GM21360 (cell line): ENCODE measurements around the gene PVALEF.

Experiments
- ATAC-seq: cut with Tn5 transposase; IDR thresholded peaks from one replicate; pipeline ENCODE4 v1.9.1; 2021; ENCODE audit warnings: mild to moderate bottlenecking, moderate library complexity; ENCODE audit not compliant: unreplicated experiment

Gene PVALEF

DNA sequence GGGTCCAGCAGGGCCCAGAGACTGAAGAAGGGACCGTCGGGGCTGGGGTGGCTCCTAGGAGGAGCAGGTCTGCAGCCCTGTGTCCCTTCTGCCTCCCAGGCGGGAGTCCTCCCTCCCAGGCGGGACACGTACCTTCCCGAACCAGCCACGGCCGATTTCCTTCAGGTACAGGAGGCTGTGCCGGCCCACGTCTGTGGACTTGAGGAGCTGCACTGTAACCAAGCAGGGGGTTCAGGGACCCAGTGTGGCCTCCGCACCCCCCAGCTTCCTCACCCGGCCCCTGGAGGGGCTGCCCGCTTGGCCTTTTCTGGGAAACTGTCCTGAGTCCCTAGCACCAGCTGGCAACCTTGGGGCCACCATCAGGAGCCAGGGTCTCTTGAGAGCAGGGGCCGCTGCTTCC, 37.0 kb upstream of the PVALEF start:
- no peak for ATAC-seq

DNA sequence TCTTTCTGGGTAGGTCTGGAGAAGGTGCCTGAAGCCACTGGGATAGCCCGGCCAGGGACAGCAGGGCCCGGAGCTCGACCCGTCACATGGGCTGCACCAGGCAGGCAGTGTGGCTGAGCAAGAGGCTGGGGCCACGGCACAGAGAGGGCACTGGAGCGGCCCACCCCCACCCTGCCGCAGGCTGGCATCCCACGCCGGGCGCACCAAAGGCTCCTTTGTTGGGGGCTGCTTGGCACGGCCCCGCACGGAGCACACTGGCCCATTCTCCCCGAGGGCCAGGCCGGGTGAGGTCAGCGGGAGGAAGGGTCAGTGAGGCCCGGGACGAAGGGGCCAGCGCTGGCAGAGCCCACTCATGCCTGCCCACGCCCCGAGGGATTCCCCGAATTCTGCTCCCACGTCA, 36.5 kb upstream of the PVALEF start:
- no peak for ATAC-seq

DNA sequence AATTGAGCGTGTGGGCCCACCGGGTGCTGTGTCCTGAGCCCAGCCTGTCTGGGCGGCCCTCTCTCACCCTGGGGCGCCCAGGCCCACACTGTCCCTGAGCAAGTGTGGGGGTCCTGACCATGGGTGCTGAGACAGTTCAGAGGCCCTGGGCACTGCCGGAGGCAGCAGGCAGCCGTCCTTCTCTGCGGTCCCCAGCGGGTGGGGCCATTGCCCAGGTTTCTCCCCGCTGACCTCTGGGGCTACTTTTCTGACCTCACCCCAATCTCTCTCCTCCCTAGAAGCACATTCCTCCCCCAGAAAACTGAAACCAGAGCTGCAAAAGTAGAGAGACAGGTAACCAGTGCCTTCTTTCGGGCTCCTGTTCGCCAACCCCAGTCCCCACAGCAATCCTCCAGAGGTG, 36.0 kb upstream of the PVALEF start:
- no peak for ATAC-seq

DNA sequence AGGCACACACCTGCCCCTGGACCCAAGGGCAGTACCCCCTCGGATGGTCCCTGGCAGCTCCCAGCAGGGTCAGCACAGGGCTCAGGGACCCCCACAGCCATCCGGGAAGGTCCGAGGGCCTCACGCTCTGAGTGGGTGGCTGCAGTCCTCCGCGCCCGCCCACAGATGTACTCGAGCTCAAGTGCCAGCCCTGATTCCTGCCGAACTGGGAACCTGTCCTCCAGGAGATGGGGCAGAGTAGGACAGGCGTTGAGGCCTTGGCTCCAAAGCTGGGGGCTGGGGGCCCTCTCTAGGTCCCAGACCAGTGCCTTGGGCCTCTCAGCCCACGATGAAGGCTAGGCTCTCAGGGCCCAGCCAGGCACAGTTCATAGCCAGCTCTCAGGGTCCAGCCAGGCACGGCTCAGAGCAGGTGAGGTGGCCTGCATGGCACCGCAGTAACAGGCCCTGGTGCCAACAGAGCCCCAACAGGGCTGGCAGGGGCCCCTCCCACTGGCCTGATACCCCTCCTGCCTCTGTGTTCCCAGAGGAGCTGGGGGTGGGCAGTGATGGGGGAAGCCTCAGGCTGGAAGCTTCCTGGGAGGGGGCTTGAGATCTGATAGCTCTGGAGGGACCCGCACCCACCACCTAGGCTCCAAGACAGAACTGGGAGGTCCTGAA, 35.5 kb upstream of the PVALEF start:
- ATAC-seq: no peak

DNA sequence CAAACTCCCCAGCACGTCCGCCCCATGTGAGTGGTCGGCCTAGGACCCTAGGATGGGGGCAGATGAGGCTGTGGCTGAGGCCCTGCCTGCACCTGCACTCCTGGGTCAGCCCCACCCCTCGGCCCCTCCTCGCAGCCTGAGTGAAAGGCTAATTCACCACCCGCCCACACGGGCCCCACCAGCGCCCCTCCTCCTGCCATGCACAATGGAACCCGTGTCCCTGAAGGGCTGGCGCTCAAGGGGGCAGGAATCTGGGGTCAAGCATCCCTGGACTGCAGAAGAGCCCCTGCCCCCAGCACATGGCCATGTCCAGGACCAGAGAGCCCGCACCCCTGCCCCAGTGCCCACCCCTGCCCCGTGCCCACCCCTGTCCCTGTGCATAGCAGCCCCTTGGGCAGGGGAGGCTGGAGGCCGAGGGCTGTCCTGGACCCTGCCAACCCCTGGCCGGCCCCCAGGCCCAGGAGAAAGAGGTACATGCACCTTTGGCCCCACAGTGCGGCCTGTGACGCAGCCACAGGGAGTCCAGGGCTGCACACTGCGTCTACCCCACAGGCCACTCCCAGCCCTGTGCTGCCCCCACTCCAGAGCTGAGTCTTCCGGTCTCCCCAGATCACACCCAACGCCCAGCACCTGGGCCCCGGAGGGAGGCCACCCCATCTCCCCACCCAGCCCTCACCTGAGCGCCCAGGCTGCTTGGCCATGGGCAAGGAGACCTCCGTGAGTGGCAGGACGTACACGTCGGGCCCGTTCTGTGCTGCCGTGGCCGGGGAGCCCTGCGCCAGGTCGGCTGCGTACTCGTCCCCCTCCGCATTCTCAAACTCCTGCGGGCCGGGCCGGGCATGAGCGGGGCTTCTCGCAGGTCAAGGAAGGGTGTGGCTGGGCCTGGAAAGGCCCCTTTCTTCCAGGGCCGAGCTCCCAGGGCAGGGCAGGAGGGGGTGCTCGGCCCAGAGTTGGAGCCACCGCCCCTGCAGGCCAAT, 34.6 kb upstream of the PVALEF start:
- no peak for ATAC-seq

DNA sequence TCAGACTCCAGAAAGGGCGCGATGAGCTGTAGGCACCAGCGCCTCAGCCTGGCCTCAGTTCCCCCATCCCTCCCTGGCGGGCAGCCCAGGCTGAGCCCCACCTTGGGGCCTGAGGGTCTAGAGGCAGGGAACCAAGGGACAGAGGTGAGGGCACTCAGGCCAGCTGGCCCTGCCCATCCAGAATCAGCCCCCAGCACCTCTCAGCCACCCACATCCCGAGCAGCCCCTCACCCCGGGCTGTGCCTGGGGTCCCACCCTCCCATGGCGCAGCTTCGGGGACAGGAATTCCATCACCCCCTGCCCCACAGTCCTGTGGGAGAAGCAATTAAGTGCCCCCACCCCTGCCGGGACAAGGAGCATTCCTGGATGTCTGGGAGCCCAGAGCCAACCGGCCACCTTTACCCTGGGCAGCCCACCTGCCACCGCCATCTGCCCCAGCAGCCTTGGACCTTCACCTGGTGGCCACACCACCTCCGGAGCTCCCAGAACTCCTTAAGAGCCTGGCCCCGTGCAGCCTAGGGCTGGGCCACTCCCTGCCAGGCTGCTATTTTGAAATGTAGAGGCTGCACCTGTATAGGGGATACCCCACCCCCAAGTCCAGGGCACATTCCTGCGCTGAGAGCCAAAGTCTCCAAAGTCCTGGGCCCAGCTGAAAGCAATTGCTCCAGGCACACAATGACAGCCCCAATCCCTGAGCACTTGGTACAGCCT, 33.7 kb upstream of the PVALEF start:
- no peak for ATAC-seq

DNA sequence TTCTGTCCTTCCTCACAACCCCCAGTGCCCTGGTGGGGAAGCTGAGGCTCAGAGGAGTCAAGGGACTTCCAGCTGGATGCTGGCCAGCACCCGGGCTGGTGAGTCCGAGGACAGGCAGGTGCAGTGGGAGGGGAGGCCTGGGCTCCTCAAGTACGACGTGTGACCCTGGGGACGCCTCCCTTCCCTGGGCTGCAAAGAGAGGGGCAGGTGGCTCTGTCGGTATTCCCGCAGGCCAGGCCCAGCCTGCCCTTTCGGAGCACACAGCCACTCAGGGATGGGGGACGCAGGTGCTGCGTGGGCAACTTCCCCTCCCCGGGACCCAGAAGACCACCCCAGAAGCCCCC, 33.1 kb upstream of the PVALEF start:
- ATAC-seq: no peak

DNA sequence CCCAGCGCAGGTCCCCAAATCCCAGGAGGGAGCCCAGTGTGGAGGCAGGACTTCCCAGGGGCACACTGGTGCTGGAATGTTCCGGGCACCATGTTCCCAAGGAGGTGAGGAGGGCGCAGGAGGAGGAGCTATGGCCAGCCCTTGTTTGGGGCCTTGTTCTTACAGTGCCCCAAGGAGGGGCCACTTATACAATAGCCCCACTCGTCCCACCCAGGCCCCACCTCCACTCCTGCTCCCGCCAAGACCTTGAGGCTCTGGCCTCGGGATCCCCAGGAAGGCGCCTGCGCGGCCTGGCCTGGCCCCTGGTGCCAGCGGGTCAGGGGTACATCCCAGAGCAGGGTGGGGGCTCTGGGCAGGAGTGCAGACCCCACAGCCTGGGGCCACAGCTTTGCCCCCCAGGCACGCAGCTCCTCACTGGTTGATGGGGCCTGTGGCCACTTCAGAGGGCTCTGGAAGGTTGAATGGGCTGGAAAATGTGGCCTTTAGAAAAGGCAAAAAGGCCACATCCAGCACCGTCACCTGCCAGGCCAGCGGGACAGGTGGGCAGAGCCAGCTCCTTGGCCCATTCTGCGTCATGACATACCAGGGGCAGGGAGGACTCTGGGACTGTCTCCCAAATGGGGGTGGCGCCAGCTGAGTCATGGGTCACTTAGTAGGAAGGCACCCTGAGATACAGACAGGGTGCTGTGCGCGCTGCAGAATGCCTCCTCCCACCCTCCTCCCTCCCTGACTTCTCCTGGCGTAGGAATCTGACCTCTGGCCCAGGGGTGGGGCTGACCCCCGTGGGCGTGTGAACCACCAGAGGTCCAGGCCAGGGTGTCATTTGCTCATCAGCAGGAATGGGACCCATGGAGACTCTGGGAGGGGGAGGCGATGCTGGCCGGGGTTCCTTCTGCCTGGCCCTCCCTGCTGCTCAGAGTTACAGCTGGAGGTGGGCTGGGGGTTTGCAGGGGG, 32.3 kb upstream of the PVALEF start:
- no peak for ATAC-seq

DNA sequence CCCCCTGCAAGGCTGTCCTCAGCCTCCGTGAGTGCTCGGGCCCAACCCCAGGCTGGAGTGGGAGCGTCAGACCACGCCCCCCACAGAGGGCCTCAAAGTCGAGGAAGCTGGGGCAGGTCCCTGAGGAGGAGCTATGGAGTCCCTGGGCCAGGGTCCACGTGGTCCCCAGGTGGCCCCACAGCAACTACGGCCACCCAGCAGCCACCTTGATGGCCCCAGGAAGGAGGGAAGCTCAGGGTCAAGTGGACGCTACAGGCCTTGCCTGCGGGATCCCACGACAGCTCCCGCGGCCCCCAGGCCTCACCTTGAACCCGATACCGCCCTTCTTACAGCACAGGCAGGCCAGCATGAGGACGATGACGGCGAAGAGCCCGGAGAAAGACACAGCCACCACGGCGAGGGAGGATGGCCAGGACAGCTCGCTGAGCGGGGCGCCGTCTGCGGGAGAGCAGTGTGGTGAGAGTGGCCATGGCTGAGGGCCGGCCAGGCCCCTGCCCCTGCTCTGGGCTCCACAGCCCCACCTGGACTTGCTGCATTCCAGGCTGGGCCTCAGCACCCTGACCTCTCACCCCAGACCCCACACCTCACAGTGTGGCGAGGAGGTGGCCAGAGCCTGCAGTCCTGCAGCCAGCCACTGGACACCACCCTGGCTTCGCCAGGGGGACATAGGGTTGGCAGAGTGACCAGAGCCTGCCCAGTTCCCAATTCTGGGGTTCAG, 31.1 kb upstream of the PVALEF start:
- ATAC-seq: no peak

DNA sequence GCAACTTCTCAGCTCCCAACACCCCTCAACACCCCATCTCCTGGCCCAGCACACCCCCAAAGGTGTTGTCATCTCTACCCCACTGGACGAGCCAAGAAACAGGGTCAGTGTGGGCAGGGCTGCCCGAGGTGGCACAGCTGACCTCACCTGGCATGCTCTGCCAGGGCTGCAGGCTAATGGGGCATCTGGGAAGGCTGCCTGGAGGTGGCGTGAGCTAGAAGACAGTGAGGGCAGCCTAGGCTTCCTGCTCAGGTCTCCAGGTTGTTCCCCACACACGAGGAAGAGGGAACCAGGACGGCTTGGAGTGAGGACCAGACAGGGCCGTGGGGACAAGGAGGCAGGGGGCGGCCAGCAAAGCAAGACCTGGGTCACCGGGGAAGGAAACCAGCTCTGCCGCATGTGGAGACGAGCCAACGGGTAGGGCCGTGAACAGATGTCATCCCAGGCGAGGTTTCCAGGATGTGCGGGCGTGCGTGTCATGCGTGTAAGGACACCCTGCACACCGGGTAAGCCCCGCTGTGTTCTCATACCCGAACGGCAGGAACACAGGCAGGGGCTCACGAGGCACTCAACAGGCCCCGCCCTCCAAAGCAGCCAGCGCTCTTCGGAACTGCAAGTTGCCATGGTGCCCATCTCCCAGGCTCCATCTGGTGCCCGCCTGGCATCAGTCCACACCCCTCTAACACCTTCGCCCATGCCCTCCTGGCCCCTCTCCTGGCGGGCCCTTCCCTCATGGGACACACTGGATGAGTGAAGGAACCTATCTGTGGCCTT, 29.6 kb upstream of the PVALEF start:
- ATAC-seq: no peak

DNA sequence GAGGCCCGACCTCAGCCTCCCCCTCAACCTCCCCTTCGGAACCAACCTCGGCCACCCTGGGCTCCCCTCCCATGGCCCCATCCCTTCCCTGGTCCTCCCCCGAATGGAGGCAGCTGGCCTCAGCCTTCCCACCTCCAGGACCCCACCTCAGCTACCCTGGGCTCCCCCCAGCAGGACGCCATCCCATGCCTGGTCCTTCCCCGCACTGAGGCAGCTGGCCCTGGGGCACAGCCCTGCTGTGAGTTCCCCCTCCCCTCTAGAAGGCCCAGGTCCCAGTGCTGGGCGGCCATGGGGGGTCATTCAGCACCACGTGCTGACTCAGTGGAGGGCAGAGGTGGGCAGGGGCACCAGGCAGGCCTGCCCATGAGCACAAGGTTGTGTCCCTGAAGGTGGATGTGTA, 28.9 kb upstream of the PVALEF start:
- no peak for ATAC-seq

DNA sequence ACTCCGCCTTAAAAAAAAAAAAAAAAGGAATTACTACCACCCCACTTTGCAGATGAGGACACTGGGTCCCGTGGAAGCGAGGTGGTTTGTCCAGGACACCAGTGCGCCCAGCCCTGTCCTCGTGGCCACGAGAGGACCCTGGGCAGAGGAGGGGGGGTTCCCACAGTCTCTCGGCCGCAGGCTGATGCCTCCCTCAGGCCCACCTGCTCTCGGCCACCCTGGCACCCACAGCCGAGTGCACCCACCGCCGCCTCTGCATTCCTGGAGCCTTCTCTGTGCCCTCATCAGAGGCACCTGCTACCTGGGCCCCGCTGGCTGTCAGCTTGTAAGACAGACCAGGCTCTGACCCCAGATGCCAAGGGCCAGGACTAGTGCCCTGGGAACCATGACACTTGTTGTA, 28.1 kb upstream of the PVALEF start:
- no peak for ATAC-seq

DNA sequence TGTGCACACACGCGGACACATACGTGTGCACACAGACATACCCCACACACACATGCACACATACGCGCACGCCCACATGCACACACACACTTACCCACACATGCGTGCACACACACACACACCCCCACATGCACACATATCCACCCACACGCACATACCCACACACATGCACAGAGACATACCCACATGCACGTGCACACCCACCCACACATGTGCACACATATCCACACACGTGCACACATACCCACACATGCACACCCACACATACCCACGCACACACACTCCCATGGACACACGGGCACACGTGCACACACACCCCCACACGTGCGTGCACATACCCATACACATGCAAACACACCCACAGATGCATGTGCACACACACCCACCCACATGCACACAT, 27.2 kb upstream of the PVALEF start:
- ATAC-seq: no peak

DNA sequence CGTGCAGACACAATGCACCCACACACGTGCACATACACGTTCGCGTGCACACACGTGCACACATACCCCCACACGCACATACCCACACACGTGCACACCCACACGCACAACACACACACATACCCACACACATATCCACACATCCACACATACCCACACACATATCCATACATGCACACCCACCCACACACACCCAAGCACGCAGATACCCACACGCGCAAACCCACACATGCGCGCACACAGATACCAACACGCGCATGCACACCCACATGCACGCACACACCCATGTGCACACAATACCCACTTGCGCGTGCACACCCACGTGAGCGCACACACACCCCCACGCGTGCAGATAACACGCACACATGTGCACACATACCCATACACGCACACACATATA, 26.8 kb upstream of the PVALEF start:
- no peak for ATAC-seq

DNA sequence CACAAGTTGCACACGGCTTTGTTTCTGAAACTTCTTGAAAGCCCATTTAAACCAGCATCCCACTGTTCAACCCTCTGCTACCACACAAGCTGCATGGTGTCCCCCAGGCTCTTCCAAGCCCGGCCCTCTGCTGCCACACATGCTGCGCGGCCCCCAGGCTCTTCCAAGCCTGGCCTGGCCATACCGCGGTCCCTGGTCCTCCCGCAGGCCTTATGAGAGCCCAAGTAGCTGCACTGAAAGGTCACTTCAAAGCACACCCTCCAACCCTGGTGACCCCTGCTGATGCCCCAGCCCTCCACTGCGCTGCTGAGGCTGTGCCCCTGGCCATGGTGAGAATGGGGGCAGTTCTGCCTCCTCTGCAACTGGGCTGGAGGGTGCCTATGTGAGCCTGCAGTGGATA, 25.9 kb upstream of the PVALEF start:
- no peak for ATAC-seq

DNA sequence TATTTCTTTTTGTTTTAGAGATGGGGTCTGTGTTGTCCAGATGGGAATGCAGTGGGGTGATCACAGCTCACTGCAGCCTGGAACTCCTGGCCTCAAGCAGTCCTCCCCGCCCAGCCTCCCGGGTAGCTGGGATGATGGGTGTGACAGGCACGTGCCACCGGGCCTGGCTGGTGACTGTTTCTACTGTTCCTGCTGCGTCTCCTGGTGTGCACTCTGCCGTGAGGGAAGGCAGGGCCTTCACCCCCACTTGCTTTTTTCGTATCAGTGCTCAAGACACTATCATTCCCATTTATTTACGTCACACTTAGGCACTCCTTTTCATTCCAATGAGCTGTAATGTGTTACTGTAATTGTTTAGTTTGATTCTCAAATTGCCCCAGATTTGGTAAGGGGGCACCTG, 25.3 kb upstream of the PVALEF start:
- ATAC-seq: no peak

DNA sequence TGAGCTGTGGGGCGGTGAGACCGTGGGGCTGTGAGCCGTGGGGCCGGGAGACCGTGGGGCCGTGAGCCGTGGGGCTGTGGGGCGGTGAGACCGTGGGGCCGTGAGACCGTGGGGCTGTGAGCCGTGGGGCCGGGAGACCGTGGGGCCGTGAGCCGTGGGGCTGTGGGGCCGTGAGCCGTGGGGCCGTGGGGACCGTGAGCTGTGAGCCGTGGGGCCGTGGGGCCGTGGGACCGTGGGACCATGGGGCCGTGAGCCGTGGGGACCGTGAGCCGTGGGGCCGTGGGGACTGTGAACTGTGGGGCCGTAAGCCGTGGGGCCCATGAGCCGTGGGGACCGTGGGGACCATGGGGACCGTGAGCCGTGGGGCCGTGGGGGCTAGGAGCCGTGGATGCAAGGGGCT, 24.6 kb upstream of the PVALEF start:
- no peak for ATAC-seq

DNA sequence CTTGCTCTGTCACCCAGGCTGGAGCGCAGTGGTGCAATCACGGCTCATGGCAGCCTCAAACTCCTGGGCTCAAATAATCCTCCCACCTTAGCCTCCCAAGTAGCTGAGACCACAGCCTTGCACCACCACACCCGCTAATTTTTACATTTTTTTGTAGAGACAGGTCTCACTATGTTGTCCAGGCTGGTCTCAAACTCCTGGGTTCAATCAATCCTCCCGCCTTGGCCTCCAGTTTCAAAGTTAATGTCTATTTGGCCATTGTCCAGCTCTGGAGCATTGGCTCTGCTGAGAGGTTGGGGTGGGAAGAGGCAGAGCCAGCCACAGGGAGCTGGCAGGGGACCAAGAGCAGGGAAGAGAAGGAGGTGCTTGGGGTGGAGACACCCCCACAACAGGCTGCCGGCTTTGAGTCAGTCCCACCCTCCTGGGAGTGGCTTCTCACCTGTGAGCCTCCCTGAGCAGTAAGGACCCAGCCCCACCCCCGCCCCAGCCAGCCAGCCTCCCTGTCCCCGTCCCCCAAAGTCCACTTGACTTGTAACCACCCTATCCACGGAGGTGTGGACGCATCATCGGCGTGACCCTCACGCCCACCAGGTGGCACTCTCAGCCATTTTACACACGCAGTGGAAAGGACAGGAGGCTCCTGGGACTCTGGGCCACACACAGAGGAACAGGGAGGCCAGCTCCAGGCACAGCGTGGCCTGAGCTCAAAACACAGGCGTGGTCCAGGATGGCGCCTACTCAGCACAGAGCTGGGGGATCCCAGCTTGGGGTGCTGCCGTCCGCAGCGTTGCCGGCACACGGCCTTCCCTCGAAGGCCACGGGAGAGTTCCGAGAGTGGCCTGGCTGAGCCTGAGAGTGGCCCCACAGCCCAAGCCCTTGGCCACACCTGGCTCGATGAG, 22.8 kb upstream of the PVALEF start:
- no peak for ATAC-seq

DNA sequence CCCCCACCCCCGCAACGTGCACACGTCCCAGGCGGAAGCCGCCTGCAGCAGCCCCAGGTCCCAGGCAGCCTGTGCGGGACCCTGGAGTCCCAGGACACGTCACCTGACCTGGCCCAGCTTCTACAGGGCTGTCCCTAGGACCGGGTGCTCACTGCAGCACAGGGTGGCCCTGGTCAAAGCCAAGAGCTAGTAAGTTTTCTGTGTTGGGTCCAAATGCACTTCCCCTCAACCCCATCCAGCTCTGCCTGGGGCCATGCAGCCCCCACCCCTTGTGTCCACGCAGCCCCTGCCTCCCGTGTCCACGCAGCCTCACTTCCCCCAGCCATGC, 22.1 kb upstream of the PVALEF start:
- no peak for ATAC-seq
